Measurements from ENCODE around the gene DIMT1. TPM values are rescaled to one million over a fixed set of nuclear protein-coding genes. Genes with fewer than 3 reads are reported as not detected.
A peak's percentile ranks its signal among the peaks of the same experiment; 100 is the strongest.

DIMT1 gene
- total RNA-seq, 2 donors from 2014 or later = 26.1 to 35.6 TPM

- DNase-seq (ENCODE audit: low spot score) = no peak
- Histone ChIP-seq H3K9me3 (no peaks in the 10 kb centered on the region), H3K27ac (peak overlapping the region in 1 of 2 donors; percentile 42), H3K4me1 (replicated peaks) (peaks cover 4% of the 10 kb centered on the region), H3K4me3 (no peak overlapping the region), H3K36me3 (no peaks in the 10 kb centered on the region), H3K27me3 (replicated peaks; ENCODE audit: insufficient read depth) (no peaks in the 10 kb centered on the region)
- TF ChIP-seq POLR2AphosphoS5 (IDR thresholded peaks at IDR 0.05) (peak; percentile 20), POLR2A (IDR thresholded peaks at IDR 0.05) (no peak)
- intact Hi-C loops (cut with DNase I) = no loop called here
Measured at GRCh38 chr5:62386824-62387223, 16.9 kb downstream of the DIMT1 start.

GRCh38 chr5:62385816-62386400 is 17.8 kb downstream of the DIMT1 start:
- Histone ChIP-seq H3K4me3 (no peak overlapping the region), H3K27me3 (replicated peaks; ENCODE audit: insufficient read depth) (no peaks in the 10 kb centered on the region), H3K9me3 (no peaks in the 10 kb centered on the region), H3K36me3 (peaks cover 0 to 5% of the 10 kb centered on the region in 2 donors), H3K27ac (peak overlapping the region; percentile 29 to 50), H3K4me1 (replicated peaks) (peaks cover 4% of the 10 kb centered on the region)
- TF ChIP-seq POLR2AphosphoS5 (IDR thresholded peaks at IDR 0.05) = no peak
- no peak for TF ChIP-seq CTCF (IDR thresholded peaks at IDR 0.05)
- TF ChIP-seq POLR2A (IDR thresholded peaks at IDR 0.05) = no peak
- intact Hi-C loops (cut with DNase I) = no loop called here
- DNase-seq (ENCODE audit: low spot score) = no peak
- WGBS = 43% methylated on average over 2 of the region's 2 CpGs

- WGBS = 17% methylated on average over 4 of the region's 4 CpGs
- Histone ChIP-seq H3K4me1 (replicated peaks) (peaks cover 4% of the 10 kb centered on the region), H3K4me3 (no peak overlapping the region), H3K9me3 (no peaks in the 10 kb centered on the region), H3K36me3 (peaks cover 0 to 5% of the 10 kb centered on the region in 2 donors), H3K27me3 (replicated peaks; ENCODE audit: insufficient read depth) (no peaks in the 10 kb centered on the region), H3K27ac (peak overlapping the region; percentile 29 to 50)
- no peak for DNase-seq (ENCODE audit: low spot score)
- intact Hi-C loops (cut with DNase I) = no loop called here
- TF ChIP-seq CTCF (IDR thresholded peaks at IDR 0.05) (no peak), POLR2AphosphoS5 (IDR thresholded peaks at IDR 0.05) (no peak), POLR2A (IDR thresholded peaks at IDR 0.05) (no peak)
Measured at GRCh38 chr5:62385131-62385530, 18.6 kb downstream of the DIMT1 start.

- Histone ChIP-seq H3K27me3 (replicated peaks; ENCODE audit: insufficient read depth) (no peaks in the 10 kb centered on the region), H3K36me3 (peaks cover 0 to 2% of the 10 kb centered on the region in 2 donors), H3K4me1 (replicated peaks) (no peaks in the 10 kb centered on the region), H3K9me3 (no peaks in the 10 kb centered on the region), H3K27ac (no peak overlapping the region), H3K4me3 (no peak overlapping the region)
- DNase-seq (ENCODE audit: low spot score) = no peak
- TF ChIP-seq POLR2AphosphoS5 (IDR thresholded peaks at IDR 0.05) = no peak
- TF ChIP-seq CTCF (IDR thresholded peaks at IDR 0.05) = no peak
- no peak for TF ChIP-seq POLR2A (IDR thresholded peaks at IDR 0.05)
- intact Hi-C loops (cut with DNase I) = no loop called here
- 97% methylated on average over 3 of the region's 3 CpGs for WGBS
Measured at GRCh38 chr5:62376064-62376463, 27.6 kb downstream of the DIMT1 start.

GRCh38 chr5:62375627-62376026 is 28.1 kb downstream of the DIMT1 start:
- Histone ChIP-seq H3K4me3 (no peak overlapping the region), H3K4me1 (replicated peaks) (no peaks in the 10 kb centered on the region), H3K36me3 (no peaks in the 10 kb centered on the region), H3K27me3 (replicated peaks; ENCODE audit: insufficient read depth) (no peaks in the 10 kb centered on the region), H3K9me3 (no peaks in the 10 kb centered on the region), H3K27ac (no peak overlapping the region)
- intact Hi-C loops (cut with DNase I) = no loop called here
- TF ChIP-seq POLR2AphosphoS5 (IDR thresholded peaks at IDR 0.05) (no peak), CTCF (IDR thresholded peaks at IDR 0.05) (no peak), POLR2A (IDR thresholded peaks at IDR 0.05) (no peak)
- DNase-seq (ENCODE audit: low spot score) = no peak

Measured in prostate gland (tissue), 2 donors.